Ureter (tissue), 1 donor: ENCODE measurements around the gene ACBD4. TPM values are rescaled to one million over a fixed set of nuclear protein-coding genes. Genes with fewer than 3 reads are reported as not detected.

Source experiments
- total RNA-seq: library from RNA; stranded (reverse); gene quantifications from one replicate; pipeline ENCODE4 v1.2.4, GENCODE V29; 2023
- donor health status: DM: yes; HTN: yes; CAD: no.

Gene ACBD4
- total RNA-seq, 1 donor from 2014 or later: 26.4 TPM

Other genes with a start within 250 kb of the ACBD4 start
- 140 TPM for gene EFTUD2, start 236.2 kb upstream of the ACBD4 start, total RNA-seq
- gene GFAP, start 220.2 kb upstream of the ACBD4 start, total RNA-seq: 0.81 TPM
- 0.39 TPM for gene KIF18B, start 187.9 kb upstream of the ACBD4 start, total RNA-seq
- 1.1 TPM for gene C1QL1, start 167.4 kb upstream of the ACBD4 start, total RNA-seq
- 76.4 TPM for gene DCAKD, start 84.1 kb upstream of the ACBD4 start, total RNA-seq
- gene NMT1, start 74.4 kb upstream of the ACBD4 start, total RNA-seq: 125 TPM
- 153 TPM for gene PLCD3, start 3.2 kb upstream of the ACBD4 start, total RNA-seq
- gene HEXIM1, start 12.8 kb downstream of the ACBD4 start, total RNA-seq: 47.0 TPM
- gene HEXIM2, start 26.2 kb downstream of the ACBD4 start, total RNA-seq: 8.0 TPM
- gene FMNL1, start 86.2 kb downstream of the ACBD4 start, total RNA-seq: 19.4 TPM
- gene SPATA32, start 126.4 kb downstream of the ACBD4 start, total RNA-seq: not detected
- gene MAP3K14, start 181.3 kb downstream of the ACBD4 start, total RNA-seq: 18.7 TPM